ENCODE results near the gene PLEKHA3.

PLEKHA3 gene

DNA sequence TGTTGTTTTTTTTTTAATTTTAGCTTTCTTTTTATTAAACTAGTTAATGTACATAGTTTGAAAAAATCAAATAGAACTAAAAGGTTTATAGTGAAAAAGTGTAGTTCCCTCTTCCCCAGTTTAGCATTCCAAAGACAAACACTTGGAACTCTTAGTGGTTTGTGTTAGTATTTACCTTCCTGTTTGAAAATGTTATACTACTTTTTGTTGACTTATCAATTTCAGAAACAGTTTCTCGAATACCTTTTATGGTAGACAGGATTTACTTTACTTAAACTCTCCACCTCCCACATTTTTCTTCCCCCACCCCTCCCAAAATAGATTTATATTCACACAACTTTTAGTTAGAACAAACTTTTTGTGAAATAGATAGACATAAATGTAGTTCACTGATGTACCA, 26.7 kb downstream of the PLEKHA3 start:
- no peaks in the 10 kb centered on the region; the same call in 1 of the 2 replicates for H3K36me3 ChIP-seq (ENCODE audit: control insufficient read depth, insufficient read depth, low read length)
- no peak for DNase-seq (ENCODE audit: extremely low read depth, insufficient read length)
- no peaks in the 10 kb centered on the region for H3K27me3 ChIP-seq (replicated peaks; ENCODE audit: control insufficient read depth, insufficient read depth, low read length)
- no peak overlapping the region for H3K4me3 ChIP-seq (replicated peaks; ENCODE audit: low read depth, low read length)
- TF ChIP-seq, protein P1, sequence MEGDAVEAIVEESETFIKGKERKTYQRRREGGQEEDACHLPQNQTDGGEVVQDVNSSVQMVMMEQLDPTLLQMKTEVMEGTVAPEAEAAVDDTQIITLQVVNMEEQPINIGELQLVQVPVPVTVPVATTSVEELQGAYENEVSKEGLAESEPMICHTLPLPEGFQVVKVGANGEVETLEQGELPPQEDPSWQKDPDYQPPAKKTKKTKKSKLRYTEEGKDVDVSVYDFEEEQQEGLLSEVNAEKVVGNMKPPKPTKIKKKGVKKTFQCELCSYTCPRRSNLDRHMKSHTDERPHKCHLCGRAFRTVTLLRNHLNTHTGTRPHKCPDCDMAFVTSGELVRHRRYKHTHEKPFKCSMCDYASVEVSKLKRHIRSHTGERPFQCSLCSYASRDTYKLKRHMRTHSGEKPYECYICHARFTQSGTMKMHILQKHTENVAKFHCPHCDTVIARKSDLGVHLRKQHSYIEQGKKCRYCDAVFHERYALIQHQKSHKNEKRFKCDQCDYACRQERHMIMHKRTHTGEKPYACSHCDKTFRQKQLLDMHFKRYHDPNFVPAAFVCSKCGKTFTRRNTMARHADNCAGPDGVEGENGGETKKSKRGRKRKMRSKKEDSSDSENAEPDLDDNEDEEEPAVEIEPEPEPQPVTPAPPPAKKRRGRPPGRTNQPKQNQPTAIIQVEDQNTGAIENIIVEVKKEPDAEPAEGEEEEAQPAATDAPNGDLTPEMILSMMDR (IDR thresholded peaks at IDR 0.05; ENCODE audit: insufficient read depth, low read length, poor library complexity, severe bottlenecking): no peak

- H3K27me3 ChIP-seq (replicated peaks; ENCODE audit: control insufficient read depth, insufficient read depth, low read length): no peaks in the 10 kb centered on the region
- TF ChIP-seq, protein P1 (IDR thresholded peaks at IDR 0.05; ENCODE audit: insufficient read depth, low read length, poor library complexity, severe bottlenecking): no peak
- H3K36me3 ChIP-seq (ENCODE audit: control insufficient read depth, insufficient read depth, low read length): no peaks in the 10 kb centered on the region; the same call in none of the 2 replicates
- no peak for DNase-seq (ENCODE audit: extremely low read depth, insufficient read length)
- no peak overlapping the region for H3K4me3 ChIP-seq (replicated peaks; ENCODE audit: low read depth, low read length)
Observed at GRCh38 chr2:178508646-178509045, 28.4 kb downstream of the PLEKHA3 start.

GRCh38 chr2:178510384-178510783, 30.1 kb downstream of the PLEKHA3 start:
- H3K27me3 ChIP-seq (replicated peaks; ENCODE audit: control insufficient read depth, insufficient read depth, low read length): no peaks in the 10 kb centered on the region
- no peak for DNase-seq (ENCODE audit: extremely low read depth, insufficient read length)
- H3K4me3 ChIP-seq (replicated peaks; ENCODE audit: low read depth, low read length): no peak overlapping the region
- H3K36me3 ChIP-seq (ENCODE audit: control insufficient read depth, insufficient read depth, low read length): no peaks in the 10 kb centered on the region; the same call in none of the 2 replicates
- TF ChIP-seq, protein P1 (IDR thresholded peaks at IDR 0.05; ENCODE audit: insufficient read depth, low read length, poor library complexity, severe bottlenecking): no peak

GRCh38 chr2:178512484-178512883, 32.2 kb downstream of the PLEKHA3 start:
- Histone ChIP-seq H3K36me3 (ENCODE audit: control insufficient read depth, insufficient read depth, low read length) (no peaks in the 10 kb centered on the region; the same call in none of the 2 replicates), H3K27me3 (replicated peaks; ENCODE audit: control insufficient read depth, insufficient read depth, low read length) (no peaks in the 10 kb centered on the region), H3K4me3 (replicated peaks; ENCODE audit: low read depth, low read length) (no peak overlapping the region)
- TF ChIP-seq, protein P1 (IDR thresholded peaks at IDR 0.05; ENCODE audit: insufficient read depth, low read length, poor library complexity, severe bottlenecking): no peak
- DNase-seq (ENCODE audit: extremely low read depth, insufficient read length): no peak

GRCh38 chr2:178513876-178514275, 33.6 kb downstream of the PLEKHA3 start:
- H3K27me3 ChIP-seq (replicated peaks; ENCODE audit: control insufficient read depth, insufficient read depth, low read length): no peaks in the 10 kb centered on the region
- DNase-seq (ENCODE audit: extremely low read depth, insufficient read length): no peak
- no peak overlapping the region for H3K4me3 ChIP-seq (replicated peaks; ENCODE audit: low read depth, low read length)
- H3K36me3 ChIP-seq (ENCODE audit: control insufficient read depth, insufficient read depth, low read length): peaks cover 2% of the 10 kb centered on the region
- TF ChIP-seq, protein P1 (IDR thresholded peaks at IDR 0.05; ENCODE audit: insufficient read depth, low read length, poor library complexity, severe bottlenecking): no peak

GRCh38 chr2:178514664-178515063, 34.4 kb downstream of the PLEKHA3 start:
- DNase-seq (ENCODE audit: extremely low read depth, insufficient read length): no peak
- H3K36me3 ChIP-seq (ENCODE audit: control insufficient read depth, insufficient read depth, low read length): peaks cover 2% of the 10 kb centered on the region; the same call in 1 of the 2 replicates
- TF ChIP-seq, protein P1 (IDR thresholded peaks at IDR 0.05; ENCODE audit: insufficient read depth, low read length, poor library complexity, severe bottlenecking): no peak
- no peak overlapping the region for H3K4me3 ChIP-seq (replicated peaks; ENCODE audit: low read depth, low read length)
- no peaks in the 10 kb centered on the region for H3K27me3 ChIP-seq (replicated peaks; ENCODE audit: control insufficient read depth, insufficient read depth, low read length)

Measured in GM06990 (cell line).